LNCaP clone FGC (cell line): ENCODE results near the gene RASA2.

ENCODE experiments used
- DNase-seq: peaks from one replicate; pipeline ENCODE4 v3.0.0-alpha.2; 2011; ENCODE audit warnings: low read depth
- H3K4me3 ChIP-seq: 2 replicates; pipeline ENCODE4 v1.5.1; 2011; ENCODE audit warnings: mild to moderate bottlenecking, low read depth, low read length, control low read depth
- CTCF ChIP-seq: IDR thresholded peaks from 2 replicates; pipeline ENCODE4 v1.5.1; 2012; ENCODE audit warnings: mild to moderate bottlenecking; ENCODE audit not compliant: control insufficient read depth, insufficient read depth; ENCODE audit errors: extremely low read depth

Gene RASA2

DNA sequence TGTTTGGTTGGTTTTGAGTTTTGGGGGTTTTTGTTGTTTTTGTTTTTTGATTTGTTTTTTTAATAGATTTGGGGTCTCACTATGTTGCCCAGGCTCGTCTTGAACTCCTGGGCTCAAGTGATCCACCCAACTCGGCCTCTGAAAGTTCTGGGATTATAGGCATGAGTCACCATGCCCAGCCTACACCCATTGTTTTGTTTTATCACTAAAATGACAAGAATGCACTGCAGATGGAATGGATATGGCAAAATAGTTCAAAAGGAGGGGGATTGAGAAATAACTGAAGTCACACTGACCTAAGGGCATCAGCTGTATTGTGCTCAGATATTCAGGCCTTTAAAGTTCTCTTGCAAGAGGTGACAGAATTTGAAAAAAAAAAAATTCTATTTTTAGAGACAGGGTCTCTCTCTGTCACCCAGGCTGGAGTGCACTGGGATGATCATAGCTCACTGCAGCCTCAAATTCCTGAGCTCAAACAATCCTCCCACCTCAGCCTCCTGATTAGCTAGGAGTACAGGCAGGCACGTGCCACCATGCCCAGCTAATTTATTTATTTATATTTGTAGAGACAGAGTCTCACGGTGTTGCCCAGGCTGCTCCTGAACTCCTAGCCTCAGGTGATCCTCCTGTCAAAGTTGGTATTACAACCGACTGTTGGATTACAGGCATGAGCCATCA is 4.4 kb upstream of the RASA2 start:
- H3K4me3 ChIP-seq: no peak overlapping the region
- no peak for TF ChIP-seq CTCF
- DNase-seq: no peak

DNA sequence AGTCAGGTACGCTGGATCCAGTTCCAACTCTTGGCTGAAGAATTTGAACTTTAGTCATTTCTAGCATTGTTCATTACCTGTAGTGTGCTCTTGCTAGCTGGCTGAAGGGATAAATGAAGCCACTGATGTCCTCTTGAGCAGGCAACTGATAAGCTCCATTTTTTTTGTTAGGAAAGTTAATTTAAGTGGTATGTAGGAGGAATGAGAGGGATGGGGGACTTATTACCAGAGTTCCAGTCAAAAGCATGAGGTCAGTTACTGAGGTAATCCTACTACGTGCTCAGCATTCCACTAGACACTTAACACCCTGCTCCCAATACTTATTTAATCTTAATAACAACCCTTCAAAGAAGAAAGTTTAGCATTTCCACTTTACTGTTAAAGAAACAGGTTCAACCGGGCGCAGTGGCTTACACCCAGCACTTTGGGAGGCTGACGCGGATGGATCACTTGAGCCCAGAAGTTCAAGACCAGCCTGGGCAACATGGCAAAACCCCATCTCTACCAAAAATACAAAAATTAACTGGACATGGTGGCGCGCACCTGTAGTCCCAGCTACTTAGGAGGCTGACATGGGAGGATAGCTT is 2.0 kb upstream of the RASA2 start:
- DNase-seq: no peak
- no peak for TF ChIP-seq CTCF
- no peak overlapping the region for H3K4me3 ChIP-seq

DNA sequence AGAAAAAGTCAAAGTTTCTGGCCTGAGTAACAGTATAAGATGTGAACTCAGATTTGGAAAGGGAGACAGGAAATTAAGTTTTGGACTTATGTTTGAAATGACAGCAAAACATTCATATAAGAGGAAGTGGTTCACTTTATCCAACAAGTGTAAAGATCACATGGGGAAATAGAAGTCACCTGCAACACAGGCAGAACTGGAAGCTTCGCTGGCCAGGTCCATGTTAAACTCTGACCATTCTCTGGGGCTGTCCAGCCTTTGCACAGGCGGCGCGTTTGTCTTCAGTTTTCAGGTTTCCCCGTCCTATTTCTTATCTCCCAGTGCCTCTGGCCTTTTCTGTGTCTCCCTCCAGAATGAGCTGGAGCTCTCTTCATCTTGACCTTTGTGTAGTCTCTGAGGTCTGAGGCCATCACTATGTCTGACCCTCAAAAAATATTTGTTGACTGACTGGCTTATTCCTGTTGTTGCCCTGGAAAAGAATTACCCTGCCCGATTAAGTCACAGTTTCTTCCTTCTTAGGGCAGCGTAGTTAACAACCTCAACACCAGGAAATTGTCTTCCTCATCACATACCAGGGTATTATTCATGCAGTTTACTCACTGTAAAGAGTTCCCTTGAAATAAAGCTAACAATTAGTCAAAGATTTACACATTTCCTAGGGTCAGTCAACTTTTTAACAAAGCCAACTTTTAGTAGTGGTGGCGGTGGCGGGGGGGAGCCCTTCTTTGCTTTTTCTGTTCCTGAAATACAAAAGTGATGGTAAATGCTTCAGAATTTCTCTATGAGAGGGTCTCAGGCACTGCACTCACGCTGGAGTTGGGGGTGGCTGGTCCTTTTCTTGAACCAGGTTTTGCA is 959 bp upstream of the RASA2 start:
- H3K4me3 ChIP-seq: peak overlapping the region; percentile 51; the same call in 1 of the 2 replicates
- DNase-seq: no peak
- no peak for TF ChIP-seq CTCF

DNA sequence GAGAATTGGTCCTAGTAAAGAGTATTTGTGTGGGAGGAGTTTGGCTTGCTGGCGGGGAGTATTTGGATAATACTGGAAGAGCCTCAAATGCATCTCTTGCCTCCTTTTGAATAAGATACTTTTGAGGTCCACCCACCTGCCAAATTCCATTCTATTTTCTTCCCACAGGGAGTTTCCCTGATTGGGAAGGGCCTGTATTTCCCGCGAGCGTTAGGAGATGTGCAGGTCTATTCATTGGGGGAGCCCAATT is 406 bp upstream of the RASA2 start:
- DNase-seq: no peak
- H3K4me3 ChIP-seq: peak overlapping the region; percentile 51
- TF ChIP-seq CTCF: no peak

GRCh38 chr3:141487521-141488252 is 860 bp downstream of the RASA2 start:
- peak overlapping the region; percentile 51 for H3K4me3 ChIP-seq

DNA sequence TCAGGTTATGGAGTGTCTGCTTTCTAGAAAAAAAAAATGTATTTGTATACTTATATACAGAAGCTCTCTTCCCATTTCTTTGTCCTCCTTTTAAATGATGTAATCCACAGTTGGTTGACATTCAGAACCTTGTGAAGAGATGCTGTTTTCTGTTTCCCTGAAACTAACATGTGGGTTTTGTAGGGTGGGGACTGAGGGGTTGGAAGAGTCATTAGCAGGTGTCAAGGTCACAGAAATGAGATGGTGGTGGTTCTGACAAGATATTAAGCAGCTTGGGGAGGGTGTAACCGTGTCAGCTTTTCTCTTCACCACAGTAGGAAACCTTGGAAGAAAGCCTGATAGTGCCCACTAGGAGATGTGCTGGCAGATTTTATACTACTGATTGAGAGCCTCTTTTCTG is 2.4 kb downstream of the RASA2 start:
- DNase-seq: no peak
- H3K4me3 ChIP-seq: no peak overlapping the region
- no peak for TF ChIP-seq CTCF

More at GRCh38 chr3:141487521-141488252, 860 bp downstream of the RASA2 start:
- peak; percentile 64 for DNase-seq
- no peak for TF ChIP-seq CTCF
